ENCODE data around the gene MYO5C. TPM values are rescaled to one million over a fixed set of nuclear protein-coding genes. Genes with fewer than 3 reads are reported as not detected.

MYO5C gene
- total RNA-seq, 1 experiment from 2014 or later: 28.2 TPM

- H3K27me3 ChIP-seq (ENCODE audit: control insufficient read depth, insufficient read depth, low read length): no peaks in the 10 kb centered on the region
- H3K27ac ChIP-seq (ENCODE audit: low read length): no peak overlapping the region
- TF ChIP-seq CTCF (IDR thresholded peaks at IDR 0.05) (no peak), POLR2AphosphoS5 (IDR thresholded peaks at IDR 0.05; ENCODE audit: low read depth, low read length) (no peak), TCF7L2 (IDR thresholded peaks at IDR 0.05; ENCODE audit: low read depth, low read length) (no peak), REST (IDR thresholded peaks at IDR 0.05; ENCODE audit: insufficient read depth in 1 of 2, low read depth in 2 of 2, low read length in 1 of 2) (no peak), SIN3A (IDR thresholded peaks at IDR 0.05; ENCODE audit: borderline replicate concordance, insufficient read depth, low read depth, low read length) (no peak)
- H3K36me3 ChIP-seq (ENCODE audit: control insufficient read depth, insufficient read depth, low read length): no peaks in the 10 kb centered on the region
- no peaks in the 10 kb centered on the region for H3K9me3 ChIP-seq (ENCODE audit: control insufficient read depth, insufficient read depth, low read depth, low read length)
- peaks cover 17% of the 10 kb centered on the region for H3K4me1 ChIP-seq (ENCODE audit: control insufficient read depth, insufficient read depth, low read length)
- POLR2A ChIA-PET: no interaction called here
- H3K4me3 ChIP-seq (ENCODE audit: low read depth in 2 of 2, low read length in 2 of 2): no peak overlapping the region
- CTCF ChIA-PET: interaction anchor here (1.3 to 1.4 kb wide), 2 partner anchors 481 kb away, joined by 3 to 6 read pairs; no protein-coding TSS in a partner anchor
- in situ Hi-C loops (cut with HindIII; ENCODE audit: low pct_unique_long_range_greater_than_20kb, low sequenced_read_pairs): no loop called here
- BruUV-seq (replicated peaks): no TSS peak
- DNase-seq (ENCODE audit: low read depth, low spot score) (no peak), ATAC-seq (no peak)
- intact Hi-C loops (cut with micrococcal nuclease; ENCODE audit: unreplicated experiment): loop anchor here (10.0 kb wide), 4 partner anchors 80 to 310 kb away; partner anchors contain the start of genes ARPP19 and MYO5A
These were observed 40.6 kb downstream of the MYO5C start for GRCh38 chr15:52255008-52255407.

- no TSS peak for BruUV-seq (replicated peaks)
- in situ Hi-C loops (cut with HindIII; ENCODE audit: low pct_unique_long_range_greater_than_20kb, low sequenced_read_pairs): no loop called here
These were observed 41.2 kb downstream of the MYO5C start for GRCh38 chr15:52254391-52254790.

More at GRCh38 chr15:52254391-52254790, 41.2 kb downstream of the MYO5C start:
- no peak overlapping the region for H3K27ac ChIP-seq (ENCODE audit: low read length)
- H3K4me1 ChIP-seq (ENCODE audit: control insufficient read depth, insufficient read depth, low read length): peaks cover 17% of the 10 kb centered on the region
- ChIA-PET POLR2A (no interaction called here), CTCF (interaction anchor here (0.7 to 1.3 kb wide), 4 partner anchors 81 to 481 kb away, joined by 3 to 8 read pairs (median 4); no protein-coding TSS in a partner anchor)
- H3K36me3 ChIP-seq (ENCODE audit: control insufficient read depth, insufficient read depth, low read length): no peaks in the 10 kb centered on the region
- intact Hi-C loops (cut with micrococcal nuclease; ENCODE audit: unreplicated experiment): loop anchor here (10.0 kb wide), 4 partner anchors 80 to 310 kb away; partner anchors contain the start of genes ARPP19 and MYO5A
- ATAC-seq (no peak), DNase-seq (ENCODE audit: low read depth, low spot score) (no peak)
- no peaks in the 10 kb centered on the region for H3K27me3 ChIP-seq (ENCODE audit: control insufficient read depth, insufficient read depth, low read length)
- no peak for TF ChIP-seq SIN3A (IDR thresholded peaks at IDR 0.05; ENCODE audit: borderline replicate concordance, insufficient read depth, low read depth, low read length)
- no peak for TF ChIP-seq TCF7L2 (IDR thresholded peaks at IDR 0.05; ENCODE audit: low read depth, low read length)
- no peak for TF ChIP-seq POLR2AphosphoS5 (IDR thresholded peaks at IDR 0.05; ENCODE audit: low read depth, low read length)
- TF ChIP-seq CTCF (IDR thresholded peaks at IDR 0.05): no peak; the same call in 1 of the 2 replicates
- no peak for TF ChIP-seq REST (IDR thresholded peaks at IDR 0.05; ENCODE audit: insufficient read depth in 1 of 2, low read depth in 2 of 2, low read length in 1 of 2)
- H3K9me3 ChIP-seq (ENCODE audit: control insufficient read depth, insufficient read depth, low read depth, low read length): no peaks in the 10 kb centered on the region
- no peak overlapping the region for H3K4me3 ChIP-seq (ENCODE audit: low read depth in 2 of 2, low read length in 2 of 2)

Measured in Panc1 (cell line).